Measurements from ENCODE around the gene TNFAIP3.

The TNFAIP3 gene

DNA sequence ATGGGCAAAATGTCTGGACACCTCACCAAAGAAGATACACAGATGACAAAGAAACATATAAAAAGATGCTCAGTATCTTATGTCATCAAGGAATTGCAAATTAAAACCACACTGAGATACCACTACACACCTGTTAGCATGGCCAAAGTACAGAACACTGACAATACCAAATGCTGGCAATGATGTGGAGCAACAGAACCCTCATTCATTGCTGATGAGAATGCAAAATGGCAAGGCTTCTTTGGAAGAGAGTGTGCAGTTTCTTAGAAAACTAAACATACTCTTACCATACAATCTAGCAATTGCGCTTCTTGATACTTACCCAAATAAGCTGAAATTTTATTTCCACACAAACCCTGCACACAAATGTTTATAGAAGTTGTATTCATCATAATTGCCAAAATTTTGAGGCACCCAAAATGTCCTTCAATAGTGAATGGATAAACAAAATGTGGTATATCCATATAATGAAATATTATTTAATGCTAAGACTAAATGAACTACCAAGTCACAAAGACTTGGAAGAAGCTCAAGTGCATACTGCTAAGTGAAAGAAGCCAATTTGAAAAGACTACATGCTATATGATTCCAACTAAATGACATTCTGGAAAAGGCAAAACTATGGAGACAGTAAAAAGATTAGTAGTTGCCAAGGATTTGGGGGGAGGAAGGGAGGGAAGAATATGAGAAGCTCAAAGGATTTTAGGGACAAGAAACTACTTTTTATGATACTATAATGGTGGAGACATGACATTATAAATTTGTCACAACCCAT lies 50.7 kb downstream of the TNFAIP3 start:
- Histone ChIP-seq H3K27ac (ENCODE audit: insufficient read depth, low read length, poor library complexity, severe bottlenecking) (no peak overlapping the region), H3K4me3 (ENCODE audit: insufficient read depth, low read depth, low read length, poor library complexity, severe bottlenecking) (no peak overlapping the region)

DNA sequence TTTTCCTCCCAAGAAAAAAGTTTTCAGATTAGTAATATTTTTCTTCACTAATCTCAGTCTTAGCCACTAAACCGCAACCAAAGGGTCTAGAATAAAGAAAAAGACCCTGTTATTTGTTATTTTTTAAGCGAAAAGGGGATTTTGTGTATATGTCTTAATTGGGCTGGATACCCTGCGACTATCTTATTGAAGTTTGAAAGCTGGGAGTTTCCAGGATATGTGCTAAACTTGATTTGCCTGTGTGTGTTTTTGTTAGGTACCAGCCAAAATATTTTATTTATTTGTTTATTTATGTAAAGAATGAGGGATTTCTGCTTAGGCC lies 52.4 kb downstream of the TNFAIP3 start:
- Histone ChIP-seq H3K27ac (ENCODE audit: insufficient read depth, low read length, poor library complexity, severe bottlenecking) (no peak overlapping the region), H3K4me3 (ENCODE audit: insufficient read depth, low read depth, low read length, poor library complexity, severe bottlenecking) (no peak overlapping the region), H3K9me3 (ENCODE audit: control insufficient read depth, low read length) (no peaks in the 10 kb centered on the region), H3K4me1 (ENCODE audit: control insufficient read depth, insufficient read depth, low read length, poor library complexity, severe bottlenecking) (no peaks in the 10 kb centered on the region), H3K27me3 (replicated peaks; ENCODE audit: control insufficient read depth, insufficient read depth, low read length, poor library complexity, severe bottlenecking) (no peaks in the 10 kb centered on the region), H3K36me3 (ENCODE audit: control insufficient read depth, insufficient read depth, low read length) (no peaks in the 10 kb centered on the region)
- no peak for DNase-seq

More for the DNA sequence above, 50.7 kb downstream of the TNFAIP3 start:
- DNase-seq: no peak
- no peaks in the 10 kb centered on the region for H3K9me3 ChIP-seq (ENCODE audit: control insufficient read depth, low read length)
- H3K27me3 ChIP-seq (replicated peaks; ENCODE audit: control insufficient read depth, insufficient read depth, low read length, poor library complexity, severe bottlenecking): no peaks in the 10 kb centered on the region
- no peaks in the 10 kb centered on the region for H3K4me1 ChIP-seq (ENCODE audit: control insufficient read depth, insufficient read depth, low read length, poor library complexity, severe bottlenecking)
- no peaks in the 10 kb centered on the region for H3K36me3 ChIP-seq (ENCODE audit: control insufficient read depth, insufficient read depth, low read length)

DNA sequence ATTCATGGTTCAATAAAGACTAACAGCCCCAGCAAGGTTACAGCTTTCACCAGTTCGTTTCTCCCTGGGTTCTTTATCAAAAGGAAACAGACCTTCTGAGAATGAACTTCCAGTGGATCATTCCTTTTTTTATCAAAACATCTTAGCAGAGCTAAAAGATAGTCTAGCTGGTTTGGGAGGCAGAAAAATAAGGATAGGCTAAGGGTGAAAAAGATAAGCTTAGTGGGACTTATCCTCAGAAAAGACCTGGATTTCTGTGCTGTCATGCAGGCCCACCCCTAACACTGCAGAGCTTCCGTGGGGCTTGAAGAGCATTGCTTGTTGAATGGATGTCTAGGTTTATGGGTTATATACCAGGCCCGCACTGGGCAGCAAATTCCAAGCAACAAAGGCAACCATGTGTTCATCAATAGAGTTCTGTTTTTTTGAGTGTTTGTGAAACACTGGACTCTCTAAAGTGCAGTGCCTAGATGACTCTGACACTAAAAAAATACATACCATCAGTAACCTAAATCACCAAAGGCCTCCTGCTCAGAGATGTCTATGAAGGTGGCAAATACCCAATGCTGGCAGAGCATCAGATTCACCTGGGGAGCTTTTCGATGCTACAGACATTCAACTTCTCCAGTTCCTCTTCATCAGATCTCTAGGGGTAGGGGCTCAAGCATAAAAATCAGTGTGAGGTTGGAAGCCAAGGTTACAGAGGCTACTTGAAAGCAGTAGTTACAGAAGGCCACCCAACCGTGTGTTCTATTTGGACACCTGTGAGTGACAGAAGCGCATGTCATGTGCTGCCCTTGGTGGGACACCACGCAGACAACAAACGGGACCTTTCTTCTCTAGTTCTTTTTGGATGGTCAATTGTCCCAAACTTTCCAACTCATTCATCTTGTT lies 53.0 kb downstream of the TNFAIP3 start:
- no peak for DNase-seq
- H3K4me1 ChIP-seq (ENCODE audit: control insufficient read depth, insufficient read depth, low read length, poor library complexity, severe bottlenecking): no peaks in the 10 kb centered on the region
- no peak overlapping the region for H3K4me3 ChIP-seq (ENCODE audit: insufficient read depth, low read depth, low read length, poor library complexity, severe bottlenecking)
- no peak overlapping the region for H3K27ac ChIP-seq (ENCODE audit: insufficient read depth, low read length, poor library complexity, severe bottlenecking)
- H3K27me3 ChIP-seq (replicated peaks; ENCODE audit: control insufficient read depth, insufficient read depth, low read length, poor library complexity, severe bottlenecking): no peaks in the 10 kb centered on the region
- no peaks in the 10 kb centered on the region for H3K36me3 ChIP-seq (ENCODE audit: control insufficient read depth, insufficient read depth, low read length)
- H3K9me3 ChIP-seq (ENCODE audit: control insufficient read depth, low read length): no peaks in the 10 kb centered on the region

DNA sequence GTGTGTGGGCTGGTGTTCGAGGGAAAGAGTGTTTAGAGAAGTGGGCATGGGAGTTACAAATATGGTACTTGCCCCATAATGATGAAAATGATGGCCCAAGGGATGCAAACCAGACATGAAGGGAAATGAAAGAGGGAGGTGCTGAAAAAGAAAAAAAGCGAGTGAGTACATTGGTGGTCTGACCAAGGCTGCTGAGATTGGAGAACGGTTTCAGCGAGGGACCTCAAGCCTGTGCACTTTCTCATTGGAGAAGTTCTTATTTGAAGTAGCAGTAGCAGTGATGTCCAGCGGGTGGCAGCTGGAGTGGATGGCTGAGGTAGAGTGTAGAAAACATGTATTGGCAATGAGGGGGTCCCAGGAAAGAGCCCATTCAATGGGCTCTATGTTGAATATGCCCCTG lies 54.8 kb downstream of the TNFAIP3 start:
- Histone ChIP-seq H3K4me3 (ENCODE audit: insufficient read depth, low read depth, low read length, poor library complexity, severe bottlenecking) (no peak overlapping the region), H3K4me1 (ENCODE audit: control insufficient read depth, insufficient read depth, low read length, poor library complexity, severe bottlenecking) (peaks cover 3% of the 10 kb centered on the region), H3K9me3 (ENCODE audit: control insufficient read depth, low read length) (no peaks in the 10 kb centered on the region), H3K36me3 (ENCODE audit: control insufficient read depth, insufficient read depth, low read length) (no peaks in the 10 kb centered on the region), H3K27ac (ENCODE audit: insufficient read depth, low read length, poor library complexity, severe bottlenecking) (no peak overlapping the region), H3K27me3 (replicated peaks; ENCODE audit: control insufficient read depth, insufficient read depth, low read length, poor library complexity, severe bottlenecking) (no peaks in the 10 kb centered on the region)
- no peak for DNase-seq

DNA sequence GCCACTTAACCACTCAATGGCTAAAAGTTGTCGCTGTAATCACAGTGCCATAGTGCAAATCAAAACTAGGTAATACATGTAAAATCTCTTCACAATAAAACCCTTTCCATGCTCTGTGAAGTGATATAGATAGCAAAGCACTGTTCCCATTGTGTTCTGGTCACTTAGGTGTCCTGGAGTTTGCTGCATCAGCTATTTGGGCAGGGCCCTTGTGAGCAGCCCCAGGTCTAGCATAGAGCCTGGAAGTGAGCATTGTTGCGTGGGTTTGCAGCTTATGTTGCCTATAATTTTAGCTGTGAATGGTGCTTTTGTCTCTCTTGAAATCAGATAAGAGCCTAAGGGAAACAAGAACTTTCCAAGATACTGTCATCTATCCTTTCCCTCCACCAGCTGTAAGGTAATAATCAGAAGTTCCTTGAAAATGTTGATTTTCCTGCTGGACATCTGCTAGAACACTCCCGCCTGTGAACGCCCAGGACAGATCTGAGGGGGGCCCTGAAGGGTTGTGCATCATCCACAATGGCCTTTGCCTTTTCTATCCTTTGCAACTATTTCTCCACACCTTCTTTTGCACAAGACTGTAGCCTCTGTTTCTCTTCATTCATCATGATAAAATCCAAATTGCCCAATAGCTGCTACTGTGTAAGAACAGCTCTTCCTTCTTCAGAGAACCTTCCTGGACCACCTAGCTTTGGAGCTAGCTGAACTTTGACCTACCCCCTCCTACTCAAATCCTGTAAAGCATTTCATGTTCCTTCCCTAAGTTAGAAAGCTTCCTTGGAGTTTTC lies 57.0 kb downstream of the TNFAIP3 start:
- H3K27me3 ChIP-seq (replicated peaks; ENCODE audit: control insufficient read depth, insufficient read depth, low read length, poor library complexity, severe bottlenecking): no peaks in the 10 kb centered on the region
- H3K27ac ChIP-seq (ENCODE audit: insufficient read depth, low read length, poor library complexity, severe bottlenecking): no peak overlapping the region
- H3K9me3 ChIP-seq (ENCODE audit: control insufficient read depth, low read length): no peaks in the 10 kb centered on the region
- H3K36me3 ChIP-seq (ENCODE audit: control insufficient read depth, insufficient read depth, low read length): no peaks in the 10 kb centered on the region
- DNase-seq: no peak
- H3K4me1 ChIP-seq (ENCODE audit: control insufficient read depth, insufficient read depth, low read length, poor library complexity, severe bottlenecking): peaks cover 19% of the 10 kb centered on the region
- no peak overlapping the region for H3K4me3 ChIP-seq (ENCODE audit: insufficient read depth, low read depth, low read length, poor library complexity, severe bottlenecking)

DNA sequence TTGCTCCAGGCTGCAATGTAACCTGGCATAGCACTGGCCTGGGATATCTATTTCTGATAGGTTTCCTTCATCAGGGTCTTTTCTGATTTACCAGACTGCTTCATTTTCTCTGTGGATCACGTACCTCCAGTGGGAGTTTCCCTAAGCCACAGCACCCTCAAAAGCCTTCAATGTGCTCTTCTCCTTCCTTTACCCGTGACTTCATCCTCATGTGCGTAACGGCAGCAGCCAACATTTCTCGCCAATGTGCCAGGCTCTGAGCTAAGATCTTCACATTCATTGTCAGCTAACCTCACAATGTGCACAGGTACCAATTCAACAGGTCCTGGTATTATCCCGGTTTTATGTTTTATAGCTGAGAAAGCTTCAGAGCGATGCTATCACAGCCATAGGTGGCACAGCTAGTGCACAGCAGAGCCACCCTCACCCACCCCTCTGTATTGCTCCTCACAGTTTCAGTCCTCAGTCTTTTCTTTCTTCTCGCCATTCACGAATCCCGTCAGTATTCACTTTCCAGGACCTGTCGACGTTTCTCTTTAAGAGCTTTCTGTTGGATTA lies 58.2 kb downstream of the TNFAIP3 start:
- no peak overlapping the region for H3K4me3 ChIP-seq (ENCODE audit: insufficient read depth, low read depth, low read length, poor library complexity, severe bottlenecking)
- H3K4me1 ChIP-seq (ENCODE audit: control insufficient read depth, insufficient read depth, low read length, poor library complexity, severe bottlenecking): peaks cover 19% of the 10 kb centered on the region
- H3K27ac ChIP-seq (ENCODE audit: insufficient read depth, low read length, poor library complexity, severe bottlenecking): no peak overlapping the region
- no peaks in the 10 kb centered on the region for H3K36me3 ChIP-seq (ENCODE audit: control insufficient read depth, insufficient read depth, low read length)
- no peaks in the 10 kb centered on the region for H3K27me3 ChIP-seq (replicated peaks; ENCODE audit: control insufficient read depth, insufficient read depth, low read length, poor library complexity, severe bottlenecking)
- H3K9me3 ChIP-seq (ENCODE audit: control insufficient read depth, low read length): no peaks in the 10 kb centered on the region
- DNase-seq: no peak

DNA sequence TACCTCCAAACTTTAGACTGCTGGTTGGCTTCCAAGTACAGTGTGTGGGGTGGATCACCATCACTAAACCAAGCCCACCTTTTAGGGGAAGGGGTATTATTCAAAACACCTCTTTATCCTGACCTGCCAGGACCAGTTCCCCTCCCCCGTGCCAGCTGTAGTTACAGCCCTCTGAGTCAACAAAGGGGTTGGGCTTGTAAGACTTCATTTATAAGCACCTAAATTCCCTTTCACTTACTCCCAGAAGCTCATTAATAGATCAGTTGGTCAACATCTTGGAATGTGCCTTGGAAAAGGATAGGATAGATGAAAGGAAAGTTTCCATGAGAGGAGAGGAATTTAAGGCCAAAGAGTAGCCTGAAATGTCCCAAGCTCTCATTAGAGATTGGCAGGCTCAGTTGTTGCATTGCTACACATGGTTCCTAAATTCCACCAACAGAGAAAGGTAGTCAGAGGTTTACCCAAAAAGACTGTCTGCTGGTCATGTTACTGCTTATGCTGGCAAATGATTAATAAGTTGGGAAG lies 59.2 kb downstream of the TNFAIP3 start:
- no peak overlapping the region for H3K4me3 ChIP-seq (ENCODE audit: insufficient read depth, low read depth, low read length, poor library complexity, severe bottlenecking)
- peaks cover 19% of the 10 kb centered on the region for H3K4me1 ChIP-seq (ENCODE audit: control insufficient read depth, insufficient read depth, low read length, poor library complexity, severe bottlenecking)
- H3K27ac ChIP-seq (ENCODE audit: insufficient read depth, low read length, poor library complexity, severe bottlenecking): no peak overlapping the region
- no peaks in the 10 kb centered on the region for H3K9me3 ChIP-seq (ENCODE audit: control insufficient read depth, low read length)
- no peaks in the 10 kb centered on the region for H3K27me3 ChIP-seq (replicated peaks; ENCODE audit: control insufficient read depth, insufficient read depth, low read length, poor library complexity, severe bottlenecking)
- DNase-seq: no peak
- no peaks in the 10 kb centered on the region for H3K36me3 ChIP-seq (ENCODE audit: control insufficient read depth, insufficient read depth, low read length)

DNA sequence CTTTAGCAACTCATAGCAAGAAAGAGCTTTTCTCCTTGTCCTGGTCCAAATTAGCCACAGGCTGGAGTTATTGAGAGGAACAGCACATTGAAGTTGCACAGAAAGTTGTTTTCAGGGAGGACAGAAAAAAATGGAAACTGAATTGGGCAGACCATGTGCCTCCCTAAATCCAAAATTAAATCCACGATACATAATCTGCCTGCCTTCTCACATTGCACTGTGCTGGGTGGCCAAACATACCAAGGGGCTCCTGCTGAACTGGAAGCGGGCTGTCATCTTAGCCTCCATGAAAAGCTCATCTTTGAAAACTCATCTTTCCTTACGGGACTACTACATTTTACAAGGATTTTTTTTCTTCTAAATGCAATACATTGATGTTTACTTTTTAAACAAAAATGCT lies 59.9 kb downstream of the TNFAIP3 start:
- Histone ChIP-seq H3K4me3 (ENCODE audit: insufficient read depth, low read depth, low read length, poor library complexity, severe bottlenecking) (no peak overlapping the region), H3K27ac (ENCODE audit: insufficient read depth, low read length, poor library complexity, severe bottlenecking) (no peak overlapping the region), H3K27me3 (replicated peaks; ENCODE audit: control insufficient read depth, insufficient read depth, low read length, poor library complexity, severe bottlenecking) (no peaks in the 10 kb centered on the region), H3K4me1 (ENCODE audit: control insufficient read depth, insufficient read depth, low read length, poor library complexity, severe bottlenecking) (peaks cover 19% of the 10 kb centered on the region), H3K9me3 (ENCODE audit: control insufficient read depth, low read length) (no peaks in the 10 kb centered on the region), H3K36me3 (ENCODE audit: control insufficient read depth, insufficient read depth, low read length) (no peaks in the 10 kb centered on the region)
- no peak for DNase-seq

DNA sequence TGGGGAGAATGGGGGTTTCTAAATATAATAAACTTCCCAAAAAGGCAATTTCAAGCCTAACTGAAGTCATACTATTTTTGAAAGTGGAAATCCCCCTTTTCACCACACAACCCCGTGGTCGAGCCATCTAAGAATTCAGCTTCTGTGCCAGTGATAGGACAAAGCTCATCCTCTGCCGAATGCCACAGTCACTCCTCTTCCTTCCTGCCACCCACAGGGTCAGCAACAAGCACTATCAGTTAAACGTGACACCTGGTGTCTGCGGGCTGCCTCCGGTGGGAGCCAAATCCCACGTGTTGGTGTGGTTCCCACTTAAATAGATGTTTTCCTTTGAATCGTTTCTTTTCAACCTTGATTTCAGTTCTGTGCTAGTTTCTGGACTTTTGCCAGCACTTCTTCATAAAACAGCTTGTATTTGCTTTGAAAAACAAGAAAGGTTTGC lies 60.7 kb downstream of the TNFAIP3 start:
- Histone ChIP-seq H3K4me3 (ENCODE audit: insufficient read depth, low read depth, low read length, poor library complexity, severe bottlenecking) (no peak overlapping the region), H3K4me1 (ENCODE audit: control insufficient read depth, insufficient read depth, low read length, poor library complexity, severe bottlenecking) (peaks cover 19% of the 10 kb centered on the region), H3K27me3 (replicated peaks; ENCODE audit: control insufficient read depth, insufficient read depth, low read length, poor library complexity, severe bottlenecking) (no peaks in the 10 kb centered on the region), H3K9me3 (ENCODE audit: control insufficient read depth, low read length) (no peaks in the 10 kb centered on the region), H3K36me3 (ENCODE audit: control insufficient read depth, insufficient read depth, low read length) (no peaks in the 10 kb centered on the region), H3K27ac (ENCODE audit: insufficient read depth, low read length, poor library complexity, severe bottlenecking) (peak overlapping the region; percentile 22)
- peak; percentile 72 to 78 (median 73) for DNase-seq

Measured in effector memory CD4-positive, alpha-beta T cell (primary cell).